Middle frontal gyrus (tissue), 1 donor: ENCODE measurements around the gene HSPA1L.
A peak's percentile ranks its signal among the peaks of the same experiment; 100 is the strongest.
"Not testable (repeated sequence)": the region's sequence is repeated elsewhere in the genome, so short reads cannot be mapped to it uniquely, and the experiment has no call there.

Experiments
- DNase-seq: peaks from one replicate; pipeline ENCODE4 v3.0.0-alpha.2; 2015; ENCODE audit warnings: low spot score; ENCODE audit errors: extremely low spot score

The HSPA1L gene

GRCh38 chr6:31815025-31815838 is at the start of gene HSPA1L, which contains the start of gene HSPA1A:
TSS of gene HSPA1L (minus strand) at chr6:31815283. CDS start at chr6:31811972, 3,311 bp downstream.
TSS of gene HSPA1A (plus strand) at chr6:31815543. CDS start at chr6:31815757, 214 bp downstream.
- peak; percentile 92 for DNase-seq

- DNase-seq, result no peak
Observed at GRCh38 chr6:31864818-31865204, 49.7 kb upstream of the HSPA1L start.

- not testable (repeated sequence) for DNase-seq
Observed at GRCh38 chr6:31864123-31864562, 49.1 kb upstream of the HSPA1L start.

- DNase-seq, result peak; percentile 100
Observed at GRCh38 chr6:31862344-31863235, 47.5 kb upstream of the HSPA1L start, which contains the start of gene NEU1. TSS of gene NEU1 (minus strand) at chr6:31862821. CDS start at chr6:31862776, 45 bp downstream.

- DNase-seq, result no peak
Observed at GRCh38 chr6:31861919-31862343, 46.8 kb upstream of the HSPA1L start.

GRCh38 chr6:31861150-31861549 is 46.1 kb upstream of the HSPA1L start:
- no peak for DNase-seq

- no peak for DNase-seq
Observed at GRCh38 chr6:31860349-31860748, 45.3 kb upstream of the HSPA1L start.

GRCh38 chr6:31859923-31860322 is 44.8 kb upstream of the HSPA1L start:
- DNase-seq, result no peak

GRCh38 chr6:31858707-31859106 is 43.6 kb upstream of the HSPA1L start:
- no peak for DNase-seq

GRCh38 chr6:31857774-31858173 is 42.7 kb upstream of the HSPA1L start:
- not testable (repeated sequence) for DNase-seq

- not testable (repeated sequence) for DNase-seq
Observed at GRCh38 chr6:31851980-31852718, 37.1 kb upstream of the HSPA1L start.

GRCh38 chr6:31851485-31851832 is 36.4 kb upstream of the HSPA1L start:
- no peak for DNase-seq

GRCh38 chr6:31850765-31851484 is 35.8 kb upstream of the HSPA1L start:
- no peak for DNase-seq

- DNase-seq, result no peak
Observed at GRCh38 chr6:31847276-31847978, 32.3 kb upstream of the HSPA1L start.

- DNase-seq, result no peak
Observed at GRCh38 chr6:31844507-31844906, 29.4 kb upstream of the HSPA1L start.

GRCh38 chr6:31842053-31842452 is 27.0 kb upstream of the HSPA1L start:
- no peak for DNase-seq

GRCh38 chr6:31839779-31840126 is 24.7 kb upstream of the HSPA1L start:
- not testable (repeated sequence) for DNase-seq

- no peak for DNase-seq
Observed at GRCh38 chr6:31838968-31839367, 23.9 kb upstream of the HSPA1L start.

GRCh38 chr6:31838114-31838553 is 23.1 kb upstream of the HSPA1L start:
- not testable (repeated sequence) for DNase-seq
